Measurements from ENCODE around the gene NHERF1. TPM values are rescaled to one million over a fixed set of nuclear protein-coding genes. Genes with fewer than 3 reads are reported as not detected.
A peak's percentile ranks its signal among the peaks of the same experiment; 100 is the strongest.

NHERF1 gene
- total RNA-seq, 2 donors from 2014 or later, result 20.2 to 30.9 TPM

GRCh38 chr17:74750327-74751069 lies 2.1 kb downstream of the NHERF1 start:
- TF ChIP-seq, protein P1, sequence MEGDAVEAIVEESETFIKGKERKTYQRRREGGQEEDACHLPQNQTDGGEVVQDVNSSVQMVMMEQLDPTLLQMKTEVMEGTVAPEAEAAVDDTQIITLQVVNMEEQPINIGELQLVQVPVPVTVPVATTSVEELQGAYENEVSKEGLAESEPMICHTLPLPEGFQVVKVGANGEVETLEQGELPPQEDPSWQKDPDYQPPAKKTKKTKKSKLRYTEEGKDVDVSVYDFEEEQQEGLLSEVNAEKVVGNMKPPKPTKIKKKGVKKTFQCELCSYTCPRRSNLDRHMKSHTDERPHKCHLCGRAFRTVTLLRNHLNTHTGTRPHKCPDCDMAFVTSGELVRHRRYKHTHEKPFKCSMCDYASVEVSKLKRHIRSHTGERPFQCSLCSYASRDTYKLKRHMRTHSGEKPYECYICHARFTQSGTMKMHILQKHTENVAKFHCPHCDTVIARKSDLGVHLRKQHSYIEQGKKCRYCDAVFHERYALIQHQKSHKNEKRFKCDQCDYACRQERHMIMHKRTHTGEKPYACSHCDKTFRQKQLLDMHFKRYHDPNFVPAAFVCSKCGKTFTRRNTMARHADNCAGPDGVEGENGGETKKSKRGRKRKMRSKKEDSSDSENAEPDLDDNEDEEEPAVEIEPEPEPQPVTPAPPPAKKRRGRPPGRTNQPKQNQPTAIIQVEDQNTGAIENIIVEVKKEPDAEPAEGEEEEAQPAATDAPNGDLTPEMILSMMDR (IDR thresholded peaks at IDR 0.05), result no peak
- peak overlapping the region in 1 of 2 donors; percentile 78 for H3K27ac ChIP-seq
- no peaks in the 10 kb centered on the region for H3K27me3 ChIP-seq
- peak overlapping the region in 1 of 2 donors; percentile 79 for H3K4me3 ChIP-seq
- H3K9me3 ChIP-seq, result no peaks in the 10 kb centered on the region
- DNase-seq (ENCODE audit: low spot score), result no peak
- H3K36me3 ChIP-seq, result no peaks in the 10 kb centered on the region
- peaks cover 0 to 46% of the 10 kb centered on the region in 2 donors for H3K4me1 ChIP-seq

DNA sequence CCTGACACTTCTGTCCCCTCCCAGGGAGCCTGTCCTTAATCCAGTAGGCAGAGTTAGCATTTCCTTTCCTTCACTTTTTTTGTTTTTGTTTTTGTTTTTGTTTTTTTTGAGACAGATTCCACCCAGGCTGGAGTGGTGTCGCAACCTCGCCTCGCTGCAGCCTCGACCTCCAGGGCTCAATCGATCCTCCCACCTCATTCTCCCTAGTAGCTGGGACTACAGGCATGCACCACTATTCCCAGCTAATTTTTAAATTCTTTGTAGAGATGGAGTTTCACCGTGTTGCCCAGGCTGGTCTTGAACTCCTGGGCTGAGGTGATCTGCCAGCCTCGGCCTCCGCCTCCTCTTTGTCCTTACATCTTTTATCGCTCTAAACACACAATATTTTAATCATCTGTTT lies 4.0 kb downstream of the NHERF1 start:
- H3K36me3 ChIP-seq, result no peaks in the 10 kb centered on the region
- no peaks in the 10 kb centered on the region for H3K9me3 ChIP-seq
- TF ChIP-seq, protein P1 (IDR thresholded peaks at IDR 0.05), result no peak
- H3K27ac ChIP-seq, result no peak overlapping the region
- H3K27me3 ChIP-seq, result no peaks in the 10 kb centered on the region
- no peak overlapping the region for H3K4me3 ChIP-seq
- peaks cover 0 to 48% of the 10 kb centered on the region in 2 donors for H3K4me1 ChIP-seq
- DNase-seq (ENCODE audit: low spot score), result no peak

GRCh38 chr17:74752822-74753401 lies 4.5 kb downstream of the NHERF1 start:
- Histone ChIP-seq H3K27ac (no peak overlapping the region), H3K27me3 (no peaks in the 10 kb centered on the region), H3K4me3 (no peak overlapping the region), H3K9me3 (no peaks in the 10 kb centered on the region), H3K4me1 (peaks cover 0 to 48% of the 10 kb centered on the region in 2 donors), H3K36me3 (no peaks in the 10 kb centered on the region)
- no peak for DNase-seq (ENCODE audit: low spot score)
- TF ChIP-seq, protein P1 (IDR thresholded peaks at IDR 0.05), result no peak

GRCh38 chr17:74754832-74755231 lies 6.4 kb downstream of the NHERF1 start:
- H3K9me3 ChIP-seq, result no peaks in the 10 kb centered on the region
- H3K4me3 ChIP-seq, result no peak overlapping the region
- no peaks in the 10 kb centered on the region for H3K36me3 ChIP-seq
- H3K4me1 ChIP-seq, result peaks cover 0 to 55% of the 10 kb centered on the region in 2 donors
- H3K27ac ChIP-seq, result no peak overlapping the region
- DNase-seq (ENCODE audit: low spot score), result no peak
- H3K27me3 ChIP-seq, result no peaks in the 10 kb centered on the region
- TF ChIP-seq, protein P1 (IDR thresholded peaks at IDR 0.05), result no peak

- H3K27me3 ChIP-seq, result no peaks in the 10 kb centered on the region
- H3K27ac ChIP-seq, result no peak overlapping the region
- TF ChIP-seq, protein P1 (IDR thresholded peaks at IDR 0.05), result no peak
- peaks cover 0 to 55% of the 10 kb centered on the region in 2 donors for H3K4me1 ChIP-seq
- H3K4me3 ChIP-seq, result no peak overlapping the region
- no peaks in the 10 kb centered on the region for H3K9me3 ChIP-seq
- H3K36me3 ChIP-seq, result no peaks in the 10 kb centered on the region
- no peak for DNase-seq (ENCODE audit: low spot score)
Measured at GRCh38 chr17:74755533-74755932, 7.1 kb downstream of the NHERF1 start.

Measured in right atrium auricular region (tissue), 2 donors.